HCT116 (cell line): ENCODE results near the gene ZNRF3. TPM values are rescaled to one million over a fixed set of nuclear protein-coding genes. Genes with fewer than 3 reads are reported as not detected.

Experiments
- ATAC-seq: fragments of 200-7000 bp; cut with Tn5 transposase; 2 replicates; pipeline ENCODE4 v1.9.1; 2020; ENCODE audit warnings: mild to moderate bottlenecking, moderate library complexity
- BruUV-seq: library from RNA; stranded (reverse); fragments of 400-500 nt; replicated peaks from 2 replicates; lab custom pipeline; 2021; lab: Mats Ljungman, UMichigan
- CTCF ChIA-PET: fragments of 300-600 bp; sonication (Branson Sonifier 250); formaldehyde crosslinking; loops from one replicate; lab custom pipeline; 2021; ENCODE audit warnings: antibody characterized with exemption; lab: Charles Lee
- POLR2A ChIA-PET: fragments of 300-600, 350-600 bp; sonication (Branson Sonifier 250); formaldehyde crosslinking; loops from one replicate; lab custom pipeline; 2021; ENCODE audit warnings: antibody characterized with exemption; lab: Charles Lee
- RAD21 ChIA-PET, 2 experiments: fragments of 300-600 bp; sonication (Branson Sonifier 250); formaldehyde crosslinking; loops; one replicate each; lab custom pipeline; 2023; ENCODE audit warnings: low total read pairs in 2 of 2; ENCODE audit not compliant: uncharacterized antibody in 2 of 2, unreplicated experiment in 2 of 2, low non-redundant PET in 1 of 2; lab: Charles Lee
- DNase-seq: peaks from one replicate; pipeline ENCODE4 v3.0.0-alpha.2; 2010; ENCODE audit warnings: low read depth, low spot score
- H2AFZ ChIP-seq: fragments of 200-600 bp; shearing (Covaris generic), sonication (generic); 2 replicates; pipeline ENCODE4 v1.6.1; 2017; ENCODE audit warnings: low read depth, mixed run types, mixed read lengths, antibody characterized with exemption, low read length; ENCODE audit not compliant: poor library complexity, severe bottlenecking
- H3K27ac ChIP-seq: 2 replicates; pipeline ENCODE4 v1.5.1; 2012; ENCODE audit warnings: low read depth, low read length
- H3K27me3 ChIP-seq: fragments of 200-600 bp; sonication (generic); 2 replicates; pipeline ENCODE4 v1.6.1; 2016; ENCODE audit warnings: mixed run types, low read length, mixed read lengths; ENCODE audit not compliant: insufficient read depth
- H3K36me3 ChIP-seq, 2 experiments: fragments of 200-500 bp in 1 of 2; fragments of 200-600 bp in 1 of 2; sonication (Bioruptor generic) in 1 of 2; sonication (generic) in 1 of 2; 2 replicates each; pipeline versions ENCODE4 v1.5.1 to v1.6.1; 2014 to 2016; ENCODE audit warnings: low read length in 2 of 2, inconsistent platforms in 1 of 2, mixed read lengths in 1 of 2, mixed run types in 1 of 2; ENCODE audit not compliant: insufficient read depth in 2 of 2, control insufficient read depth in 1 of 2
- H3K4me1 ChIP-seq, 2 experiments: fragments of 200-600 bp in 1 of 2; sonication (generic) in 1 of 2; 2 replicates each; pipeline versions ENCODE4 v1.5.1 to v1.6.1; 2012 to 2017; ENCODE audit warnings: low read length in 2 of 2, inconsistent platforms in 1 of 2, mild to moderate bottlenecking in 1 of 2, mixed read lengths in 1 of 2, mixed run types in 1 of 2, moderate library complexity in 1 of 2; ENCODE audit not compliant: insufficient read depth in 2 of 2, control insufficient read depth in 1 of 2
- H3K4me2 ChIP-seq: fragments of 200-600 bp; sonication (generic); 2 replicates; pipeline ENCODE4 v1.6.1; 2017; ENCODE audit warnings: mixed run types, low read length, mixed read lengths
- H3K4me3 ChIP-seq, 2 experiments: fragments of 200-600 bp in 1 of 2; sonication (generic) in 1 of 2; replicated peaks in 1 of 2; 2 replicates each; pipeline ENCODE4 v1.5.1; 2011 to 2016; ENCODE audit warnings: low read length in 2 of 2, control low read depth in 1 of 2, low read depth in 1 of 2, mild to moderate bottlenecking in 1 of 2, mixed read lengths in 1 of 2, mixed run types in 1 of 2
- H3K79me2 ChIP-seq: fragments of 200-600 bp; sonication (generic); 2 replicates; pipeline ENCODE4 v1.6.1; 2017; ENCODE audit warnings: mild to moderate bottlenecking, mixed run types, low read length, moderate library complexity, mixed read lengths; ENCODE audit not compliant: insufficient read depth
- H3K9ac ChIP-seq: fragments of 200-600 bp; sonication (generic); 2 replicates; pipeline ENCODE4 v1.6.1; 2016; ENCODE audit warnings: low read length, mixed read lengths
- H3K9me2 ChIP-seq: fragments of 200-600 bp; sonication (generic), shearing (Covaris generic); 2 replicates; pipeline ENCODE4 v1.6.1; 2017; ENCODE audit warnings: mixed run types, mild to moderate bottlenecking, moderate library complexity; ENCODE audit not compliant: insufficient read depth
- H3K9me3 ChIP-seq, 2 experiments: fragments of 200-500 bp in 1 of 2; fragments of 200-600 bp in 1 of 2; sonication (Bioruptor generic) in 1 of 2; sonication (generic) in 1 of 2; 2 replicates each; pipeline ENCODE4 v1.6.1; 2014 to 2017; ENCODE audit warnings: low read length in 2 of 2, mixed read lengths in 2 of 2, inconsistent platforms in 1 of 2, low read depth in 1 of 2, mild to moderate bottlenecking in 1 of 2, mixed run types in 1 of 2, moderate library complexity in 1 of 2; ENCODE audit not compliant: control insufficient read depth in 1 of 2, insufficient read depth in 1 of 2
- H4K20me1 ChIP-seq: fragments of 200-600 bp; sonication (generic), shearing (Covaris generic); 2 replicates; pipeline ENCODE4 v1.6.1; 2017; ENCODE audit warnings: mixed run types, mild to moderate bottlenecking, moderate library complexity; ENCODE audit not compliant: insufficient read depth
- CEBPB ChIP-seq: IDR thresholded peaks from 2 replicates; pipeline ENCODE4 v1.6.1; 2012; ENCODE audit warnings: low read depth
- ELF1 ChIP-seq: IDR thresholded peaks from 2 replicates; pipeline ENCODE4 v1.6.1; 2012; ENCODE audit warnings: low read depth, borderline replicate concordance
- EZH2phosphoT487 ChIP-seq: fragments of 200-600 bp; IDR thresholded peaks from 2 replicates; pipeline ENCODE4 v1.6.1; 2018; ENCODE audit warnings: antibody characterized with exemption, borderline replicate concordance
- FOSL1 ChIP-seq: IDR thresholded peaks from 2 replicates; pipeline ENCODE4 v1.6.1; 2012; ENCODE audit warnings: low read depth
- SIN3A ChIP-seq: IDR thresholded peaks from 2 replicates; pipeline ENCODE4 v1.6.1; 2012; ENCODE audit warnings: low read depth
- SRF ChIP-seq: IDR thresholded peaks from 2 replicates; pipeline ENCODE4 v1.6.1; 2012; ENCODE audit warnings: low read depth
- TCF7L2 ChIP-seq: IDR thresholded peaks from 2 replicates; pipeline ENCODE4 v1.7.0; 2011; ENCODE audit warnings: borderline replicate concordance, inconsistent platforms; ENCODE audit not compliant: insufficient read depth, insufficient read length; ENCODE audit errors: extremely low read depth
- ZNF274 ChIP-seq: fragments of 200-500 bp; sonication (Bioruptor generic); IDR thresholded peaks from 2 replicates; pipeline ENCODE4 v1.6.1; 2014; ENCODE audit warnings: mild to moderate bottlenecking, low read depth, low read length, inconsistent platforms
- intact Hi-C: fragments of 100-400 bp; cut with micrococcal nuclease; formaldehyde crosslinking; loops from 2 replicates; pipeline ENCODE4 v1.10.0; 2022
- total RNA-seq: library from RNA; stranded (reverse); gene quantifications from one replicate; pipeline ENCODE4 v1.2.1, GENCODE V29; 2021; ENCODE audit not compliant: unreplicated experiment
- TF ChIP-seq, protein P1 (sequence below): IDR thresholded peaks from 2 replicates; pipeline ENCODE4 v1.6.1; 2012
- TF ChIP-seq, protein P2 (sequence below): IDR thresholded peaks from 2 replicates; pipeline ENCODE4 v1.6.1; 2011; ENCODE audit warnings: mild to moderate bottlenecking, low read length, moderate library complexity; ENCODE audit not compliant: insufficient replicate concordance; ENCODE audit errors: extremely low read depth

The ZNRF3 gene
- total RNA-seq, 1 experiment from 2014 or later = 12.2 TPM

DNA sequence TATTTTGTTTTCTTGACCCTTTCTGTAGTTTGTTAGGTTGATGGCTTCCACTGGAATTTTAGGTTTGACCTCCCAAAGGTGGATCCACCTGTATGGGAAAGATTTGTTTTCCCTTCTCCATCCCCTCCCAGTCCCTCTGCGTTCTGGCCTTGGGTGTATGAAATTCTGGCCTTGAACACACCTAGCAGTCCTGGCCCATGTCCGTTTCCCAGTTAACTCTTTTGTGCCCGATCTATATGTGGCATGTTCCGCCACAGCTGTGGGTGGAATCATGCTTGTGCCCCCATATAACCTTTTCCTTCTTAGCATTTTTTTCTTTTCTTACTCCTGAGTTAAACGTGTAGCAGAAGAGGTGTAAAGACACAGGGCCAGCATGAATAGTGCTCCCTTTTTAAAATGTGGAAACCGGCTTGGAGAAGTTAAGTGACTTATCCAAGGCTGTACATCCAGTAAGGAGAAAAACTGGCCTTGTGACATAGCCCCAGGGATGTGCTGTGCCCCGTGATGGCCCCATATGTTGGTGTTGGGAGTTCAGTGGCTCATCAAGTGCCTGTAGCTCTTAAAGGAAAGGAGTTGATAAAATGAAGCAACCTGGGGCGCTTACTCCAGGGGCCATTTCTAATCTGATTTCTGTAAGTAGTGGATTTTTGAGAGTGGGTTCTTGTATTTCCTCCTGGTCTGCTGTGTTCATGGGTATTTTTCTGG lies 39.3 kb downstream of the ZNRF3 start:
- Histone ChIP-seq H4K20me1 (0 out of 2 replicates have a peak, but pooled peaks cover 3% of the 10 kb centered on the region), H3K9me2 (no peaks in the 10 kb centered on the region), H2AFZ (no peak overlapping the region), H3K4me1 (peaks cover 95 to 97% of the 10 kb centered on the region in 2 experiments), H3K27me3 (no peaks in the 10 kb centered on the region), H3K36me3 (no peaks in the 10 kb centered on the region), H3K27ac (no peak overlapping the region), H3K9me3 (no peaks in the 10 kb centered on the region), H3K4me2 (peak overlapping the region; percentile 89), H3K79me2 (peaks cover 76% of the 10 kb centered on the region), H3K4me3 (no peak overlapping the region), H3K9ac (no peak overlapping the region)
- peak; percentile 32 for TF ChIP-seq TCF7L2
- TF ChIP-seq, protein P1, sequence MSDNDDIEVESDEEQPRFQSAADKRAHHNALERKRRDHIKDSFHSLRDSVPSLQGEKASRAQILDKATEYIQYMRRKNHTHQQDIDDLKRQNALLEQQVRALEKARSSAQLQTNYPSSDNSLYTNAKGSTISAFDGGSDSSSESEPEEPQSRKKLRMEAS = no peak
- no peak for DNase-seq
- no TSS peak for BruUV-seq
- ChIA-PET CTCF (no interaction called here), POLR2A (no interaction called here), RAD21 (interaction anchor here in 1 of 2 experiments (0.6 kb wide), 1 partner anchor 45 kb away, joined by 3 read pairs; no protein-coding TSS in a partner anchor)
- ATAC-seq = no peak
- intact Hi-C loops = no loop called here

- H2AFZ ChIP-seq = no peak overlapping the region
- H3K27ac ChIP-seq = peak overlapping the region; percentile 60
- no peaks in the 10 kb centered on the region for H3K36me3 ChIP-seq
- intact Hi-C loops = no loop called here
- peak overlapping the region; percentile 37 for H3K9ac ChIP-seq
- H3K4me3 ChIP-seq = peak overlapping the region; percentile 12 to 32; a peak in 3 of 4 replicates
- ChIA-PET CTCF (interaction anchor here (1.2 to 1.3 kb wide), 2 partner anchors 11 to 117 kb away, joined by 3 to 4 read pairs; no protein-coding TSS in a partner anchor), RAD21 (interaction anchor here (0.6 to 2.0 kb wide), 3 partner anchors 81 to 117 kb away, joined by 3 to 6 read pairs (median 4); no protein-coding TSS in a partner anchor), POLR2A (interaction anchor here (1.7 kb wide), 1 partner anchor 41 kb away, joined by 5 read pairs; the partner anchor contains the start of gene ZNRF3)
- BruUV-seq = no TSS peak
- ATAC-seq = peak; percentile 75
- H3K27me3 ChIP-seq = no peaks in the 10 kb centered on the region
- peak; percentile 55 for DNase-seq
- peaks cover 84 to 88% of the 10 kb centered on the region in 2 experiments for H3K4me1 ChIP-seq
- no peaks in the 10 kb centered on the region for H3K9me3 ChIP-seq
- 0 out of 2 replicates have a peak, but pooled peaks cover 3% of the 10 kb centered on the region for H4K20me1 ChIP-seq
- H3K79me2 ChIP-seq = peaks cover 77% of the 10 kb centered on the region
- H3K4me2 ChIP-seq = peak overlapping the region; percentile 89
- H3K9me2 ChIP-seq = no peaks in the 10 kb centered on the region
- TF ChIP-seq CEBPB (peak; percentile 56), EZH2phosphoT487 (no peak), ZNF274 (no peak), ELF1 (no peak), SIN3A (no peak), SRF (no peak), FOSL1 (0 out of 2 replicates have a peak, but pooled peaks have one; percentile 3)
- TF ChIP-seq, protein P2, sequence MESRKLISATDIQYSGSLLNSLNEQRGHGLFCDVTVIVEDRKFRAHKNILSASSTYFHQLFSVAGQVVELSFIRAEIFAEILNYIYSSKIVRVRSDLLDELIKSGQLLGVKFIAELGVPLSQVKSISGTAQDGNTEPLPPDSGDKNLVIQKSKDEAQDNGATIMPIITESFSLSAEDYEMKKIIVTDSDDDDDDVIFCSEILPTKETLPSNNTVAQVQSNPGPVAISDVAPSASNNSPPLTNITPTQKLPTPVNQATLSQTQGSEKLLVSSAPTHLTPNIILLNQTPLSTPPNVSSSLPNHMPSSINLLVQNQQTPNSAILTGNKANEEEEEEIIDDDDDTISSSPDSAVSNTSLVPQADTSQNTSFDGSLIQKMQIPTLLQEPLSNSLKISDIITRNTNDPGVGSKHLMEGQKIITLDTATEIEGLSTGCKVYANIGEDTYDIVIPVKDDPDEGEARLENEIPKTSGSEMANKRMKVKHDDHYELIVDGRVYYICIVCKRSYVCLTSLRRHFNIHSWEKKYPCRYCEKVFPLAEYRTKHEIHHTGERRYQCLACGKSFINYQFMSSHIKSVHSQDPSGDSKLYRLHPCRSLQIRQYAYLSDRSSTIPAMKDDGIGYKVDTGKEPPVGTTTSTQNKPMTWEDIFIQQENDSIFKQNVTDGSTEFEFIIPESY = no peak
Observed at GRCh38 chr22:28923826-28924732, 40.7 kb downstream of the ZNRF3 start.
